ENCODE data around the gene JCHAIN. TPM values are rescaled to one million over a fixed set of nuclear protein-coding genes. Genes with fewer than 3 reads are reported as not detected.
"Not testable (repeated sequence)": the region's sequence is repeated elsewhere in the genome, so short reads cannot be mapped to it uniquely, and the experiment has no call there.

JCHAIN gene
- total and polyA plus RNA-seq, 7 donors: 1.4 to 206 (median 45.4) TPM; not detected in 1

DNA sequence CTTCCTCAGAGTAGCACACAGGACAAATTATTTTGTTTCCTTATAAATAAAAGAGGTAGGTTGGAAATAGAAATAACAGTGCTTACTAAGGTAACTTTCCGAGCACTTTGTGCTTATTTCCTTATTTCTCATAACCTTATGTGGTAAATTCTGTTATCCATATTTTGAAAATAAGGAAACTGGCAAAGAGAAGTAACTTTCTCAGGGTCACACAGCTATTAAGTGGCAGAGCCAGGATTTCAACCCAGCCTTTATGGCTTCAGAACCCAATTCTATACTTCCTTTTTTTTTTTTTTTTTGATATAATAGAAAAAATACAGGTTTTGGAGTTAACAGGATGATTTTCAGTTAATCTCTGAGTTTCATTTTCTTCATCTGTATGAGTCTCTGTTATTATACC, 25.4 kb upstream of the JCHAIN start:
- intact Hi-C loops (cut with DNase I): no loop called here
- WGBS, 2 donors: 36 to 59% methylated on average over 1 of the region's 1 CpG
- Histone ChIP-seq H3K36me3 (peaks cover 0 to 17% (median 0%) of the 10 kb centered on the region in 4 donors), H3K27ac (no peak overlapping the region), H3K27me3 (no peaks in the 10 kb centered on the region), H3K4me1 (peaks cover 0 to 35% (median 32%) of the 10 kb centered on the region in 4 donors), H3K4me3 (no peak overlapping the region), H3K9me3 (no peaks in the 10 kb centered on the region)
- no peak for DNase-seq
- TF ChIP-seq CTCF (IDR thresholded peaks at IDR 0.05): no peak
- no peak for TF ChIP-seq EP300 (IDR thresholded peaks at IDR 0.05)
- no peak for TF ChIP-seq POLR2AphosphoS5 (IDR thresholded peaks at IDR 0.05)
- no peak for TF ChIP-seq POLR2A (IDR thresholded peaks at IDR 0.05)

- H3K27me3 ChIP-seq: no peaks in the 10 kb centered on the region
- H3K9me3 ChIP-seq: no peaks in the 10 kb centered on the region
- peaks cover 0 to 35% (median 32%) of the 10 kb centered on the region in 4 donors for H3K4me1 ChIP-seq
- TF ChIP-seq POLR2A (IDR thresholded peaks at IDR 0.05) (no peak), POLR2AphosphoS5 (IDR thresholded peaks at IDR 0.05) (no peak)
- H3K27ac ChIP-seq: peak overlapping the region; percentile 93 to 95 (median 94)
- H3K36me3 ChIP-seq: peaks cover 0 to 17% (median 0%) of the 10 kb centered on the region in 4 donors
- no peak for DNase-seq
- intact Hi-C loops (cut with DNase I): loop anchor here (1.0 to 5.0 kb wide), 4 partner anchors 16 to 213 kb away; partner anchors contain the start of genes GRSF1 and MOB1B
- 1% methylated on average over 19 of the region's 19 CpGs for WGBS, 2 donors
- peak overlapping the region; percentile 66 to 94 (median 79) for H3K4me3 ChIP-seq
Measured at GRCh38 chr4:70688795-70689231, 22.5 kb upstream of the JCHAIN start.

- intact Hi-C loops (cut with DNase I): loop anchor here (1.0 to 5.0 kb wide), 4 partner anchors 17 to 214 kb away; partner anchors contain the start of genes GRSF1 and MOB1B
- Histone ChIP-seq H3K4me3 (peak within 1 kb of the TSS; percentile 66 to 94 (median 79)), H3K4me1 (peaks cover 0 to 35% (median 32%) of the 10 kb centered on the region in 4 donors), H3K27ac (peak within 1 kb of the TSS; percentile 93 to 95 (median 94)), H3K9me3 (no peaks in the 10 kb centered on the region), H3K36me3 (peaks cover 0 to 17% (median 0%) of the 10 kb centered on the region in 4 donors), H3K27me3 (no peaks in the 10 kb centered on the region)
- DNase-seq: peak; percentile 98
- peak; percentile 54 to 90 (median 78) for TF ChIP-seq POLR2AphosphoS5 (IDR thresholded peaks at IDR 0.05)
- peak; percentile 44 to 58 for TF ChIP-seq POLR2A (IDR thresholded peaks at IDR 0.05)
- TF ChIP-seq CTCF (IDR thresholded peaks at IDR 0.05): peak; percentile 78 to 95 (median 92)
- peak in 2 of 4 donors; percentile 25 to 50 for TF ChIP-seq EP300 (IDR thresholded peaks at IDR 0.05)
- 0% methylated on average over 70 of the region's 70 CpGs for WGBS, 2 donors
Measured at GRCh38 chr4:70687821-70688794, 21.8 kb upstream of the JCHAIN start, which contains the start of gene UTP3. Gene UTP3 (plus strand): TSS chr4:70688532. CDS start chr4:70688678, 146 bp downstream.

DNA sequence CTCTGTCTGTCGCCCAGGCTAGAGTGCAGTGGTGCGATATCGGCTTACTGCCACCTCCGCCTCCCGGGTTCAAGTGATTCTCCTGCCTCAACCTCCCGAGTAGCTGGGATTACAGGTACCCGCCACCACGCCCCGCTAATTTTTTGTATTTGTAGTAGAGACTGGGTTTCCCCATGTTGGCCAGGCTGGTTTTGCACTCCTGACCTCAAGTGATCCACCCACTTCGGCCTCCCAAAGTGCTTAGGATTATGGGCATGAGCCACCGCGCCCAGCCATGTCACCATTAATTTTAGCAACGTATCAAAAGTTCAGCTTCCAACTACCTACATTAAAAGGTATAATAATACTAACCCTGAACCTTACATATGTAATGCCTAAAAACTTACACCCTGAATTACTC, 21.1 kb upstream of the JCHAIN start:
- TF ChIP-seq CTCF (IDR thresholded peaks at IDR 0.05) (no peak), POLR2A (IDR thresholded peaks at IDR 0.05) (no peak), EP300 (IDR thresholded peaks at IDR 0.05) (no peak), POLR2AphosphoS5 (IDR thresholded peaks at IDR 0.05) (no peak)
- Histone ChIP-seq H3K36me3 (peaks cover 0 to 17% (median 0%) of the 10 kb centered on the region in 4 donors), H3K27ac (peak overlapping the region; percentile 93 to 95 (median 94)), H3K4me1 (peaks cover 0 to 35% (median 32%) of the 10 kb centered on the region in 4 donors), H3K27me3 (no peaks in the 10 kb centered on the region), H3K4me3 (peak overlapping the region; percentile 66 to 94 (median 79)), H3K9me3 (no peaks in the 10 kb centered on the region)
- WGBS, 2 donors: 51 to 62% methylated on average over 13 of the region's 13 CpGs
- intact Hi-C loops (cut with DNase I): loop anchor here (5.0 kb wide), 2 partner anchors 35 to 215 kb away; partner anchors contain the start of gene MOB1B
- no peak for DNase-seq

DNA sequence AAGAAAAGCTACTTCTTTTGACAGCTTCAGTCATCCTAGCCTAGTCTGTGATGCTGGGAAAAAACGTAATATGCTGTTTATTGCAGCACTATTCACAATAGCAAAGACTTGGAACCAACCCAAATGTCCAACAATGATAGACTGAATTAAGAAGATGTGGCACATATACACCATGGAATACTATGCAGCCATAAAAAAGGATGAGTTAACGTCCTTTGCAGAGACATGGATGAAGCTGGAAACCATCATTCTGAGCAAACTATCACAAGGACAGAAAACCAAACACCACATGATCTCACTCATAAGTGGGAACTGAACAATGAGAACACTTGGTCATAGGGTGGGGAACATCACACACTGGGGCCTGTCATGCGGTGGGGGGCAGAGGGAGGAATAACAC, 15.8 kb upstream of the JCHAIN start:
- DNase-seq; H3K27ac ChIP-seq; H3K4me3 ChIP-seq; intact Hi-C loops (cut with DNase I); H3K36me3 ChIP-seq; H3K27me3 ChIP-seq; H3K9me3 ChIP-seq; H3K4me1 ChIP-seq: not testable (repeated sequence)
- WGBS, 2 donors: 69 to 81% methylated on average over 3 of the region's 3 CpGs

All from sigmoid colon (tissue), 7 donors.